Cardiac fibroblast (primary cell): Measurements from ENCODE around the gene PUS7.

ENCODE experiments used
- DNase-seq, 2 donors: peaks; one replicate each; pipeline versions ENCODE4 v3.0.0 to v3.0.0-alpha.2; 2010; ENCODE audit warnings: low read depth in 2 of 2
- H3K4me3 ChIP-seq, 2 donors: replicated peaks in 1 of 2; 1 replicate in 1 of 2; 2 replicates in 1 of 2; pipeline ENCODE4 v1.5.1; 2011; ENCODE audit warnings: low read depth in 2 of 2, low read length in 2 of 2, mild to moderate bottlenecking in 2 of 2, moderate library complexity in 1 of 2
- TF ChIP-seq, protein P1 (sequence below): IDR thresholded peaks from one replicate; pipeline ENCODE4 v1.5.1; 2011; ENCODE audit warnings: low read depth, mild to moderate bottlenecking, low read length, inconsistent platforms

Gene PUS7

DNA sequence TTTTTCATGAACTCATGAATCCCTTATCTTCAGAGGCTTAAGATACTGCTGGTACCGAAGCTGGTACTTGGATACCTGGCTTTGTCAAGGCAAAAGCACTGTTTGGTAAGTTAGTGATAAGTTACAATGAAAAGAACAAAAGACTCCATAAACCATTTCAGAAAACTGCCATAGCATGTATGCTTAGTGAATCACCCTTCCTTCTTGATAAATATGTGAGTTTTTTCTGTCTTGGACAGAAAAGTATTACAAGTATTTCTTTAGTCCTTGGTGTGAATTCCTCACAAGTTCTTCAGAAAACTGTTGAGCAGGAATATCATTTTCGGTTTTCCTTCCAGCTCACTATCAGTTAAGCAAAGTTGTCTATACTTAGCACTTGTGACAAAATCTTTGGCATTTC is 25.6 kb downstream of the PUS7 start:
- TF ChIP-seq, protein P1, sequence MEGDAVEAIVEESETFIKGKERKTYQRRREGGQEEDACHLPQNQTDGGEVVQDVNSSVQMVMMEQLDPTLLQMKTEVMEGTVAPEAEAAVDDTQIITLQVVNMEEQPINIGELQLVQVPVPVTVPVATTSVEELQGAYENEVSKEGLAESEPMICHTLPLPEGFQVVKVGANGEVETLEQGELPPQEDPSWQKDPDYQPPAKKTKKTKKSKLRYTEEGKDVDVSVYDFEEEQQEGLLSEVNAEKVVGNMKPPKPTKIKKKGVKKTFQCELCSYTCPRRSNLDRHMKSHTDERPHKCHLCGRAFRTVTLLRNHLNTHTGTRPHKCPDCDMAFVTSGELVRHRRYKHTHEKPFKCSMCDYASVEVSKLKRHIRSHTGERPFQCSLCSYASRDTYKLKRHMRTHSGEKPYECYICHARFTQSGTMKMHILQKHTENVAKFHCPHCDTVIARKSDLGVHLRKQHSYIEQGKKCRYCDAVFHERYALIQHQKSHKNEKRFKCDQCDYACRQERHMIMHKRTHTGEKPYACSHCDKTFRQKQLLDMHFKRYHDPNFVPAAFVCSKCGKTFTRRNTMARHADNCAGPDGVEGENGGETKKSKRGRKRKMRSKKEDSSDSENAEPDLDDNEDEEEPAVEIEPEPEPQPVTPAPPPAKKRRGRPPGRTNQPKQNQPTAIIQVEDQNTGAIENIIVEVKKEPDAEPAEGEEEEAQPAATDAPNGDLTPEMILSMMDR: no peak
- DNase-seq: peak; percentile 59 to 63
- H3K4me3 ChIP-seq: no peak overlapping the region

- no peak overlapping the region for H3K4me3 ChIP-seq
These were observed 28.2 kb downstream of the PUS7 start for GRCh38 chr7:105493923-105494315.

DNA sequence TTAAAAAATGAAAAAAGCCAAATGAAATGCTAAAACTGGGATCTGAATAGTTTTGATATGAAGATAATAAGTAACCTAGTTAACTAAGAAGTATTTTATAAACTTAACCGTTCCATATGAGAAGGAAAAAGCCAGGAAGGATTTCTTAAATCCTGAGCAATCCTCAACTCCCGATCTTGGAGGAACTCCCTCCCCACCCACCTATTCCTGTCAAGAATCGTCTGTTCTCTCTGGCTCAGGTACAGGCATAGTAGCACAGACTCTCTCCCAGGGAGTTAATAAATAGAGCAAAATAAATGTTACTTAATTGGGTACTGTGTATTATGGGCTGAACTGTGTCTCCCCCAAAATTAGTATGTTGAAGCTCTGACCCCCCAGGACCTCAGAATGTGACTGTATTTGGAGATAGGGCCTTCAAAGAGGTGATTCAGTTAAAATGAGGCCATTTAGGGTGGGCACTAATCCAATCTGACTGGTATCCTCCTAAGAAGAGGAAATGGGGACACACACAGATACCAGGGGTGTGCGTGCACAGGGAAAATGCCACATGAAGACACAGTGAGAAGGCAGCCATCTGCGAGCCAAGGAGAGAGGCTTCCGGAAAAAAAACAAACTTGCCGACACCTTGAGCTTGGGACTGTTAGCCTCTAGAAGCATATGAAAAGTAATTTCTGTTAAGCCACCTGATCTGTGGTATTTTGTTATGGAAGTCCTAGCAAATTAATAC is 28.7 kb downstream of the PUS7 start:
- TF ChIP-seq, protein P1: no peak
- no peak for DNase-seq
- no peak overlapping the region for H3K4me3 ChIP-seq

More at GRCh38 chr7:105493923-105494315, 28.2 kb downstream of the PUS7 start:
- DNase-seq: peak; percentile 30 to 65
- TF ChIP-seq, protein P1: no peak

- TF ChIP-seq, protein P1: no peak
- H3K4me3 ChIP-seq: no peak overlapping the region
- DNase-seq: no peak
These were observed 32.7 kb downstream of the PUS7 start for GRCh38 chr7:105489409-105489808.

DNA sequence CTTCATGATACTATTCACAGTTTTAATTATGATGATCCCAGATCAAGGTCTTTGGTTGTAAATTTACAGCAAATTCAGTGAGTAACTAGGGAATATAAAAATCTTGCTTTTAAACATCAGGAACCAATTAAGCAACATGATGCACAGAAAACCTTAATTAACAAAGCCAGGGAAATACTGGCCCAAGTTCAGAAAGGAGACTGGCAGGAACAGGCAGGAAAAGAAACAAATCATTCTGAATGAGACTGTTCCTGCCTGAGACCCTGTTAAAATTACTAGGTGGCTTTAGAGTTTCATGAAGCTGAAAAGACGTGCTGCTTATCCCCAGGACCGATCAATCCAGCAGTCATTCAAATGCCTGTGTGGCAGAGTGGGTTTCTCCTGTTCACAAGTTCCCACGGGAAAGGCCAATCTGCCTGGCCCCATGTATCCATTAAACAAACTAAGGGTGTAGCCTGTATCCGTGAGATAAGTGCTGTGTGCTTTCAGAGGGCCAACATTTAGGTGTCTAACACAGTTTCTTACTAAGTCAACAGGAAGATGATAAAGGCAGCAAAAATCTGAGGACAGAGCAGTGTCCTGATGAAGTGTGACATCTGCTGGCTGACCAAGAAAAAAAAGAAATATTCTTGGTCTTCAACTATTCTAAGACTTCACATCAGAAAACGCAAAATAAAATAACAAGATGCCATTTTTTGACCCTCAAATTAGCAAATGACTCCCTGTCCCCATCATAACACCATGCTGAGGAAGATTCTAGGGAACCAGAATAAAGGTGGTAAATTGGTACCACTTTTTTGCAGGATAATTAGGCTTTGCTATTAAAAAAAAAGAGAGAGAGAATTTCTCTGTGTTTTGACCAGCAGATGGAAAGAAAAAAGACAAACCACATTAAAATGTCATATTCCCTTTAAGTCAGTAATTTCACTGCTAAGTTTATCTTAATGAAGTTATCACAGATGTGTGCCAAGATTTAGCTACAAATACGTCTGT is 34.2 kb downstream of the PUS7 start:
- H3K4me3 ChIP-seq: no peak overlapping the region
- peak; percentile 86 to 91 for DNase-seq
- TF ChIP-seq, protein P1: peak; percentile 31

DNA sequence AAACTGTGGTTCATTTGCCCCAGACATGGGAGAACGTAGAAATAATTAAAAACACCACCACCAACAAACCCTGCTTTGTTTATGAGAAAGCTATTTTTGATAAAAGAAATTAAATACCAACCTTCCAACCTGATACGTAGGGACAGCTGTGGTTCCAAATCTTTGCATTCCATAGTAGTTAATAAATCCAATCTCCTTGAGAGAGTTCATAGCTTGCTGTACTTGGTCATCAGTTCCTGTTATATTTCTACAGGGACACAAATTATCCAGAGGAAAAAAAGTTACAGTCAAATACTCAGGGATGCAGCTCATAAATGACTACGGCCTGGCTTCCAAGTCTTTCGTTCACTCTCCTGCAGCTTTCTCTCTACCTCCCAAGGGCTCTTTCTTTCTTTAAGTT is 41.1 kb downstream of the PUS7 start:
- H3K4me3 ChIP-seq: no peak overlapping the region
- TF ChIP-seq, protein P1: no peak

More for the DNA sequence above, 41.1 kb downstream of the PUS7 start:
- DNase-seq: peak in 1 of 2 donors; percentile 3
